OCI-LY1 (cell line): Measurements from ENCODE around the gene FOXK1.

Experiments used
- EZH2 ChIP-seq: fragments of 200-600 bp; sonication (generic), shearing (Covaris generic); IDR thresholded peaks from 2 replicates; pipeline ENCODE4 v1.8.0; 2017; ENCODE audit warnings: borderline replicate concordance, mixed run types, mild to moderate bottlenecking, antibody characterized with exemption, low read length, moderate library complexity, mixed read lengths
- TF ChIP-seq, protein P1 (sequence below): fragments of 200-600 bp; sonication (generic), shearing (Covaris generic); IDR thresholded peaks from 2 replicates; pipeline ENCODE4 v1.5.1; 2017; ENCODE audit warnings: mild to moderate bottlenecking, antibody characterized with exemption, low read length, moderate library complexity, mixed read lengths

DNA sequence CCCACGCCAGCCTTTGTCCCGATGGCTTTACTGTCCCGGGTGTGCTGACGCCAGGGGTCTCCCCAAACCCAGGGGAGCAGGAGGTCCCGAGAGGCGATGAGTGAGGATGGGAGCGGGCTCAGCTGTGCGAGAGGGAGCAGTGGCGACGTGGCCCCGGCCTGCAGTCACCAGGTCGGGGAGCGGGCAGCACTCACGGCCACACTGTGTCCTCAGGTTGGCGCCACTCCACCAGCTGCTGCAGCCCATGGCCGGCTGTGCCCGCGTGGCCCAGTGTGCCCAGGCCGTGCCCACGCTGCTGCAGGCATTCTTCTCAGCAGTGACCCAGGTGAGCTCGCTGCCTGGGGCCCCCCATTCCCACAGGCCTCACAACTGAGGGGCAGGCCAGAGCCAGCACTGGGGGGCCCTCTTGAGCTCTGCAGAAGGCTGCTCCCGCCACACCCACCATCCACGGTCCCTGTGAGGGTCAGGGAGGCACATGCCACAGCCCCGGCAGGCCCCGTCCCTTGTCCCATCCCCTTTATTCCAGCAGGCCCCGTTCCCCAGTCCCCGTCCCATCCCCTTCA is 106.6 kb downstream of the FOXK1 start:
- TF ChIP-seq, protein P1, sequence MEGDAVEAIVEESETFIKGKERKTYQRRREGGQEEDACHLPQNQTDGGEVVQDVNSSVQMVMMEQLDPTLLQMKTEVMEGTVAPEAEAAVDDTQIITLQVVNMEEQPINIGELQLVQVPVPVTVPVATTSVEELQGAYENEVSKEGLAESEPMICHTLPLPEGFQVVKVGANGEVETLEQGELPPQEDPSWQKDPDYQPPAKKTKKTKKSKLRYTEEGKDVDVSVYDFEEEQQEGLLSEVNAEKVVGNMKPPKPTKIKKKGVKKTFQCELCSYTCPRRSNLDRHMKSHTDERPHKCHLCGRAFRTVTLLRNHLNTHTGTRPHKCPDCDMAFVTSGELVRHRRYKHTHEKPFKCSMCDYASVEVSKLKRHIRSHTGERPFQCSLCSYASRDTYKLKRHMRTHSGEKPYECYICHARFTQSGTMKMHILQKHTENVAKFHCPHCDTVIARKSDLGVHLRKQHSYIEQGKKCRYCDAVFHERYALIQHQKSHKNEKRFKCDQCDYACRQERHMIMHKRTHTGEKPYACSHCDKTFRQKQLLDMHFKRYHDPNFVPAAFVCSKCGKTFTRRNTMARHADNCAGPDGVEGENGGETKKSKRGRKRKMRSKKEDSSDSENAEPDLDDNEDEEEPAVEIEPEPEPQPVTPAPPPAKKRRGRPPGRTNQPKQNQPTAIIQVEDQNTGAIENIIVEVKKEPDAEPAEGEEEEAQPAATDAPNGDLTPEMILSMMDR, result no peak
- no peak for TF ChIP-seq EZH2
